GM18870 (cell line): Measurements from ENCODE around the gene STPG4.

Experiments
- ATAC-seq: cut with Tn5 transposase; IDR thresholded peaks from one replicate; pipeline ENCODE4 v1.9.1; 2021; ENCODE audit warnings: moderate library complexity; ENCODE audit not compliant: unreplicated experiment

Gene STPG4

DNA sequence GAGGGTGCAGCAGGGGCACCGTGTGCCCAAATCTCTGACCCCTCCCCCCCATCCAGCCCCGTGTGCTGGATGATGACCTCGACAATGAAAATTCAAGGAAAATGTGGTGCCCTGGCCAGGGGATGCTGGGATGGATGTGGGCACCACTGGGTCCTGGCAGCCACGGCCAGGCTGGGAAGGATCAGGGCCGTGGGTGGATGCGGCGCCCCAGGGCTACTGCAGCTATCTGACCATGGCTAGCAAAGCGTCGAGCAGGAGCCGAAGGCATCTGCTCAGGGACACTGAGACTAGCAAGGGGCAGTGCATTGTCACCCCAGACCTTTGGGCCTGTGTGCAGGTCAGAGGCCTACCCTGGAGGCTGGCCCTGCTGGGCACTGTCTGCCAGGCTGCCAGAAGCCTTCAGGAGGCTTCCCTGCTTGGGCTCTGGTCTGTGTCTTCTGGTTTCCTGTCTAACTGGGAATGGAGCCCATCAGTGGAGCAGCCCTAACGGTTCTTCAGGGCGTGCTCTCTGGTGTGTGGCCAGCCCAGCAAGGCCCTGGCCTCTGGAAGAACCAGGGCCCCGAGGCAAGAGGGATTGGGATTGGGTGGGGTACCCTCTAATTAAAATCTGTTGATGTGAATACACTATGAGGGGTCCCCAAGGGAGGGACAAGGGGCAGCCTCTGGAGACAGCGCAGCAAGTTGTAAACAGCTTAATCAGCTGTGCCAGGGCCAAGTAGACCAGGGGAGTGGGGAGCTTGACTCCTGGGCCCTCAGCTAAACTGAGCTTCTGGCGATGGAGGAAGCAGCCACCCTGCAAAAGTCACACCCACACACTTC, 98.0 kb downstream of the STPG4 start:
- no peak for ATAC-seq

DNA sequence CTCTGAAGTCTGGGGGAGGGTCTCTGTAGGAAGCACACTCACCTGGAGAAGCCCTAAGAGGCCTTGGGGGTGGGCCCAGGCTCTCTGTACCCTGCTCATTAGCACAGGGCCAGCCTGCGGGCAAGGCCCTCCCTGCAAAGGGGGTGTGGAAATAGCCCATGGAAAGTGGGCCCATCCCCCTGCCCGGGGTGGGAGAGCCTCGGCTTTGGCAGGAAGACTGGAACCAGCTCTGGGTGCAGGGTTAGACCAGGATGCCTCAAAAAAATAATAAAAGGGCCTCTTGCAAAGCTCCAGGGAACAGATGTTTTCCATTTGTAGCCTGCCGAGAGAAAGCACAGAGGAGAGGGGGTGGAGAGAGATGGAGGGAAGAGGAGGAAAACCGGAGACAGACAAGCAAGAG, 98.7 kb downstream of the STPG4 start:
- no peak for ATAC-seq

DNA sequence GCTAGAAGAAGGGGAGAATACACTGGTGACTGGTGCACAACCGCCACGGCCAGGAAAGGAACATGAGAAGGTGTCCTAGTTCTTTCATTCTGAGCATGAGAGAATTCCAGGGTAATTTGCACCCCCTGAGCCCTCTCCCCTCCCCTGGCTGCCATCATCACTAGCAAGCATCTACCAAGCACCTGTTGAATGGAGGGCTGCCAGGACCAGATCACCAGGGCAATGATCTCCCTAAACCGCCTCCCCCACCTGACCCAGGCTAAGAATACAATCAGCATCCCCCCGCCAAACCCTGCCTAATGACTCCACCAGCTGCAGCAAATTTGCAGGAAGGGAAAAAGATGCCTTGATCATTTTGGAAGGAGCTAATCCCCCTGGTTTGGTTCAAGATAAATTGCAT, 100.2 kb downstream of the STPG4 start:
- ATAC-seq = no peak

DNA sequence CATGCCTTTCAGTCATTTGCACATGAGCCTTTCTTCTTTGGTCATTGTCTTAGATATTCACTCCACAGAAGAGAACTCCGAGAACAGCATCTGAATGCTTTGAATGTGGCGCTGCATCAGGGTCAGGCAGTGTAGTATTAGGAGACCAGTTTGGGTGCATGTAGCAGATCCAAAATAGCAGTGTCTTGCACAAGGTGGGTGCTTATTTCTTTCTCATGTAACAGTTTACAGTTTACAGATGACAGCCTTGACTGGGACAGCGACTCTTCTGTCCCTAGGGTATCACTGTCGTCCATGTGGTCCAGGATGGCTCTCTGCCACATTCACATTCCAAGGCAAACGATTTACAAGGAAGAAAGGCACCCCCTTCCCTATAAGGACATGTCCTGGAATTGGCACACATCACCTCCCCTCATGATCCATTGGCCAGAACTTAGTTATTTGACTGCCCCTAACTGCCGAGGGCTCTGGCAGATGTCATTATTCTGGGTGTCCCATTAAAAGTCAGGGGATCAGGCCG, 101.0 kb downstream of the STPG4 start:
- no peak for ATAC-seq

DNA sequence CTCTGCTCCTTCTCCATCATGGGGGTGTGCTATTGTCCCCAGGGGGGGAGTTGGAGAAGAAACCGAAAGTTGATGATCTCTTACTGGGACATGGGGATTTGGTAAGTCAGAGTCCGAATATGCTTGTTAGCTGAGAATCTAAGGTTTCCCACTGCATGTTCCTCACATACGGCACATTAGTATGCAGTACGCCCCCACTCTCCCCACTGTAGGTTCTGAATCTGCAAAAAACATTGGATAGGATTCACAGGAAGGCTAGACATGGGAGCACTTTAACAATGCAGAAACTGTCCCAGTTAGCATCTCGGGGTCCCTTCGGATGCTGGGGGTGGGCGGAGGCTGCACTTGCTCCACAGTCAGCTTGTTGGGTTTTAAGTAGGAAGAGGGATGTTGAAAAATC, 102.3 kb downstream of the STPG4 start:
- ATAC-seq = no peak

DNA sequence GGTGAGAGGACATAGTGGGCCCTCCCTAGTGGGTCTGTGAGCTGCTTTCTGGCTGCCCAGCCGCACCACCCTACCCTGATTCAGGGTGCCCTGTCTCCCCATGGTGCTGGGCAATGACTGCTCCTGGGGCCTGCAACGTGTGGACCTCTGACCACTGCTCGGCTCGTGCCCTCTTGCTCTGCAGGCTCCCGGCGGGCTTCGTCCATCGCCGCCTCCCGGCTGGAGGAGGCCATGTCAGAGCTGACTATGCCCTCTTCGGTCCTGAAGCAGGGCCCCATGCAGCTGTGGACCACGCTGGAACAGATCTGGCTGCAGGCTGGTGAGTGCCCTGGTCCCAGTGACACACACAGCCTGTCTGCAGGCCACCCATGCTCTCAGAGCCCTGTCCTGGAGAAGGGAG, 103.5 kb downstream of the STPG4 start:
- ATAC-seq = no peak

DNA sequence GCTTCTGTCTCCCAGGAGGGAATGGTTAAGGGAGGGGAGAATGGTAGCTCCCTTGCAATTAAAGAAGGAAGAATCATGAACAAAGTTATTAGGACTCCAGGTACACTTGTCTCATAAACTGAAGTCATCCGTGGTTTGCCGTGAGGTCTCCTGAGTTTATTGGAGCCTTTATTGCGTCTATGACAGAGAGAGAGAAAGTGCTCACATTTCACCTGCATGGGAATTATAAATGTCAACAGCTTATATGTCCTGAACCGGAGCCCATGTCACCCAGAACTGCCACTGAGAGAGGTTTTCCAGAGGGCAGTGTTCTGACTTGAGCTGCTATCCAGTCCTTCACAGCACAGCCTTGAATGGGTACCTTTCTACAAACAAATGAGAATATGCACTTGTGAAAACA, 104.3 kb downstream of the STPG4 start:
- no peak for ATAC-seq

DNA sequence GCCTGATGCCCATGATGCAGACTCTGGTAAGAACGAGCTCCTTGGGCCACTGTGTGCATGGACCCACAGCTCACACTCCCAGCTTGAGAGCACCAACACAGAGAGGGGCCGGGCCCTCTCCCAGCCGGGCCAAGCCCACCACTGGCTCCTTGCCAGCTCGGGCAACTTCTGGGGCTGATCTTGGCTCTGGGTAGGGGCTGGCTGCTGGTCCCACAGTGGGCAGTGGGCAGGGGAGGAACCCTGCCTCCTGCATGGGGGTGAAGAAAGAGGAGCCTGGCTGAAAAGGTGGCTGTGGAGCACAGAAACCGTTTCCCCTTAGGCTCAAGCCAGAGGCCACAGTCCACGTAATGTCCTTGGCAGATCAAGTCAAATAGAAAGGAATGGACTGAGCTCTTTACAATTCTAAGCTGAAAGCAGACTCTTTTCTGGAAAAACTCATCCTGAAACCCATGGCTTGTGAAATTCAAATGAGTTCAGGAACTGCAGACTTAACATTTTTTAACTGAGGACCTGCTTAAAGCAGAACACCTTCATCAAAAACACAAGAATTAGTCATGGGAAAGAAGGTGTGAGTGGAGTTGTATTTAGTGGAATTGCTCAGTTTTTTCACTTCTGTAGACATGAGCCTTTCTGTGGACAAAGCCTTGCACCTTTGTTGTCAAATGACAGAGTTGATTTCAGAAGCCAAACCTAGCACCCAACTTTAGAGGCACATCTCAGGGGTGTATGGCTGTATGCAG, 104.9 kb downstream of the STPG4 start:
- no peak for ATAC-seq

DNA sequence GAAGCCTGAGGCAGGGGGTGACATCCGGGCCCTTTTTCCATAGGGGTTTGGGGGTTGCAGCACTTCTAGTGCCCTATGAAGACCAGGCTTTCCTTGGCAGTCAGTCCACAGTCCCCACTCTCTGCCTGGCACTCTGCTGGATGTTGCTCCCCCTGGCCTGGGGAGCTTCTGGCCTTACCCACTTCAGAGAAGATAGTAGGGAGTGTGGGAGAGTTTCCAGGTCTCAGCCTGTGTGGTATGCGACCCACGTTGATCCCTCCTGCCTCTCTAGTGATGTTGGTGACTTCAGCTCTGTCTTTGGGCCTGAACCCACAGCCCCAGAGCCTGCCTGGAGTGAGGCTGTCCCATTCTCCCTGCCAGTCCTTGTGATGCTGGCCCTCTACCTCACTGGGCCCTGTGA, 105.6 kb downstream of the STPG4 start:
- ATAC-seq = no peak

DNA sequence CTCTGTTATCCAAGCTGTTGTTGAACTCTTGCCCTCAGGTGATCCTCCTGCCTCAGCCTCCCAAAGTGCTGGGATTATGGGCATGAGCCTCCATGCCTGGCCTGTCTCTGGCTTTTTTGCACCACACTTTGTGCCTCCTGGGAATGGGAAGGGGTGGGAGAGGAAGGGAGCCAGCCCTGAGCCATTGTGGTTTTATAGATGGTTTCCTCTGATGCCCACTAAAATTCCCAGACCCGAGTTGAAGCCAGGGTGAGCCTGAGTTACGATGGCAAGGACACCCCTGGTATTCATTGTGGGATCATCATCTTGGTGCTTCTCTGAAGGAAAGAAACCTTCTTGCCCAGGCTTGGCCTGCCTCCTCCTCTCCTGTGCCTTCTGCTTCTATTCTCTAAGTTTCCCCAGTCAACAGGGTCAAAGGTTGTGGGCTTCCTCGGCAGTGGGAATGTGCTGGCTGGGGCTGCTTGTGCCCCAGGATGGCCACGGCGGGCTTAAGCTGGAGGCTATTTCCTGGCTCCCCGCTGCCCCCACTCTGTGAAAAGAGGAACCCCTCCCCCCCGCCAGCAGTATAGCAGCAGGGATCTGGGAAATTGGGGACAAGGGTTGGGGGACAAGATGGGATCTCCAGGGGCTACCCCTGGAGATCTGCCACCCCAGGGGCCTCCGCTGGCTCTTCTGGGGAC, 106.2 kb downstream of the STPG4 start:
- ATAC-seq = no peak

DNA sequence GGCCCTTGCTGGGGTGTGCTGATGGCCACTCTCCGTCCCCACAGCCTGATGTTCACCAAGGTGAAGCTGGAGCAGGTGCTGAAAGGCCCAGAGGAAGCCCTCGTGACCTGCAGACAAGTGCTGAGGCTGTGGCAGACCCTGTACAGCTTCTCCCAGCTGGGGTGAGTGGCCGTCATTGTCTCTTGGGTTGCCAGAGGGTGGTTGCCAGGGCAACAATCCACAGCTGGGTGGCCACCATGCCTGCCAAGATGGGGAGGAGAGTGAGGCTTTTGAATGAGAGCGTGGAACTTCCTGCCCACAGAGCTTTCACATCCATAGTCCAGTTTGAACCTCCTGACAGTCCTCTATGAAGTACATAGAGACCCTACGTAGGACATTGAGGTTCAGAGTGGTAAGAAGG, 108.8 kb downstream of the STPG4 start:
- no peak for ATAC-seq

DNA sequence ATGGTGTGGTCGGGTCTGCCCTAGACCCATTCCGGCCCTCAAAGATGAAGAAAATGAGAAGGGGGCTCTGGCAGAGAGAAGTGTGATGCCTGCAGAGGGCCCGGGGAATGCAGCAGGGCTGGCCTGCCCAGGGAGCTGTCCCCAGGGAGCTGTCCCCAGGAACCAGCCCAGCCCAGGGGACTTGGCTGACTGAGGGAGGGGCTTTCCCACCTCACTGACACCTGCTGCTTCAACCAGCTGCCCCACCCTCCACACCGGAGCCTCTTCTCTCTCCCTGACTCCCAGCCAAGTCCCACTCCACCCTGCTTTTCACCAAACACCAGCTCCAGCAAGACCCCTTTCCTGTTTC, 111.2 kb downstream of the STPG4 start:
- ATAC-seq = no peak

DNA sequence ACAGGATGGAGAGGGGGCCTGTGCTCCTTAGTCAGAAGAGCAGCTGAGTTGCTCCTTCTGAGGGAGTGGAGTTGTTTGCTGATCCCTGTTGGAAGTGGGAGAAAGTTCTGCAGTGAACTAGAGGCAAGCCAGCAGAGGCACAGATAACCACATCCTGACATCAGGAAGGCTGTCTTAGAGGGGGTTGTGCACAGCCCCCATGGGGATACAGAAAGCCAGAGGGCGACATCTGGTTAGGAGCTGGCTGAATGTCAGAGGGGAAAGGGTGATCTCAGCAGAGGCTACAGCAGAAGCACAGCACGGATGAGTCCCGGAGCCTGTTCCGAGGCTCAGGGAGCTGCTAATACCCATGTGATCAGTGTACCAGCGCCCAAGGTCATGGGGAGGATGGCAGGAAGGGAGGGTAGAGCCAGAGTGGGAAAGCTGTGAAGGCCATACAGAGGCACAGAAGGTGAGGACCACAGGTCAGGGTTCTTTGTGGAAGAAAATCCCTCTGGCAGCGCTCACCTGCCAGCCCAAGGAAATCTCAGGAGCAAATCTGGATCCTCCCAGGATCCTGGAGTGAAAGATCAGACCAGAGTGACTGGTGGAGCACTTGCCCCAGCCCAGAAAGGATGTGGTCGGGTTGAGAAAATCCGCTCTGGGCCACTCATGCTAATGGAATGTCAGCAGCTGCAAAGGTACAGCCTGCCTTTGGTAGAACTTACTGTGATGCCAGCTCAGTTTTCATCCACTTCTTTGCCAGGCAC, 111.8 kb downstream of the STPG4 start:
- no peak for ATAC-seq

DNA sequence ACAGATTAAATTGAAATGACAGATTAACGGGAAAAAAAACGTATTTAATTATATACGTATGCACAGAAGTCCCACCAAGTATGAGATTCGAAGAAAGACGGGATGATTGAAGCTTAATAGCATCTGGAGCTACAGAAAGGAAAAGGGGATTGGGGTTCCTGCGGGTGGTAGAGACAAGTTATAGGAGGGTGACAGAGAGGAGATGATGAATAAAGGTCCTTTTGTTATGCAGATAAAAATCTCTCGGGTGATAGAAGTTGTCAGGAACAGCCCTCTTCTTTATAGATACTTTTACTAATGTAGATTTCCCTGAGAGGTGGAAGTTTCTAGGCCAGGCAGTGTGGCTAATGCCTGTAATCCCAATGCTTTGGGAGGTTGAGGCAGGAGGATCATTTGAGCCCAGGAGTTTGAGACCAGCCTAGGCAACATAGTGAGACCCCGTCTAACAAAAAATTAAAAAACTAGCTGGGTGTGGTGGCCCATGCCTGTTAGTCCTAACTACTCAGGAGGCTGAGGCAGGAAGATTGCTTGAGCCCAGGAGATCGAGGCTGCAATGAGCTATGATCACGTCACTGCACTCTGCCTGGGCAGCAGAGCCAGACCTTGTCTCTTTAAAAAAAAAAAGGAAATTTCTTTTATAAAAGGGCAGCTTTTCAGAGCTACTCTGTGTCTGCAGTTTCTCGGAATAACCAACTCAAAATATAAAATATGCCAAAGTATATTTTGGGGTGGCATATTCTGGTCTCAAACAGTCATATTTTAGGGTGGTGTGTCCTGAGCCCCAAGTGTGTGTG, 113.0 kb downstream of the STPG4 start:
- no peak for ATAC-seq

DNA sequence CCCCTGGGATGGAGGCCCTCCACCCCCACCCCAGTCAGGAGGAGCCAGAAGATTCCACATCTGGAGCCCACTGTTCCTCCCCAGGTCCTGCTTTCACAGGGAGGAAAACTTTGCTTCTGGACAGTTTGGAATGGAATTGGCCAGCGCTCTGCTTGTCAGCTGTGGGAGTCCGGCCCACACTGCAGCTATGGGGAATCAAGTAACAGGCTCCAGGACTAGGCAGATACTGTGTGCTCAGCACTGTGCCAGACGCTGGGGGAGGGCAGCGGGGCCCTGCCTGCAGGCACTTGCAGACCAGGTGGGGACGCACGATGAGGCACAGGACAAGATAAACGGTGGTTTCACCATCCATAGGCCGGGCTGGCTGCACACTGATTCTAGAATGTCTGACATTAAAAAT, 114.0 kb downstream of the STPG4 start:
- ATAC-seq = no peak

DNA sequence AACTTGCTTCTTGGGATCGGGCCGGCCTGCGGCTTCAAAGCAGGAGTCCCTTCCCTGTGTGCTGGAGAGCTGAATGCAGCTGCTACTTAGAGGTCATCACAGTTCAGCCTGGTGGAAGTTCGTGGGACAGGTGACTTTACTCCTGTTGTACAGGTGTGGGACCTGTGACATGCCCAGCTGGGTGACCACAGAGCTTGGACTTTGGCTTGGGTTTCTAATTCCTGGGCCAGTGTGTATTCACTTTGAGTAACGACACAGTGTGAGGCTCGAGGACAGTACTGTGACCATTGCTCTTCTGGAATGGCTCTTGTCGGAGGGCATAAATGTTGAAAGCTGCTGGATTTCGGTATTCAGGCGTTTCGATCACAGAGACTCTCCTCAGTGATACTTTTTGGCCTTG, 114.5 kb downstream of the STPG4 start:
- no peak for ATAC-seq

DNA sequence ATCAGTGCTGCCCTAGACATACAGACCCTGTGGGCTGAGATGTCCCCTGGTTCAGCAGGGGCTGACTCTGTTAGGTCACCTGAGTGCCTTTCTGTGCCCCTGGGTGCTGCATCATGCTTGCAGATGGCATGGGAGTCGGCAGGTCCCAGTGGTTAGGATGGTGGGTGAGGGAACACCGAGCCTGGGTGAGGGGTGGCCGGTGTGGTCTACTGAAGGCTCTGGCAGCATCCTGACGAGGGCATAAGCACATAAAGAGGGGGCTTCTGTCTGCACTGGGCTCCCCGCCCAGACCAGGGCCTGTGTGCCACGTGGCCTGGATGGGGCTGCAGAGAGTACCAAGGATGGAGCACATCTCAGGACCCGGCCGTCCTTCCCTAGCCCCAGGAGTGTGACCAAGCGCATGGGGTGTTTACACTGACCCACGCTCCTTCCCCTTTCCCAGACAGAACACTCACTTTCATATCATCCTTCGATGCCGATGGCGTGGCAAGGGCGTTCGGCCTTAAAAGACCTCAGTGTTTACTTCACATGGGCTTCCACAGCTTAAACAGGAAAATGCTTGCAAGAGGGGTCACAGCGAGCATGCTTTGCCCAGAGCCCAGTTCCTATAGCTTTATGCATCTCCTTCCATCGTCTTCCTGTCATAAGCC, 115.1 kb downstream of the STPG4 start:
- ATAC-seq = no peak

DNA sequence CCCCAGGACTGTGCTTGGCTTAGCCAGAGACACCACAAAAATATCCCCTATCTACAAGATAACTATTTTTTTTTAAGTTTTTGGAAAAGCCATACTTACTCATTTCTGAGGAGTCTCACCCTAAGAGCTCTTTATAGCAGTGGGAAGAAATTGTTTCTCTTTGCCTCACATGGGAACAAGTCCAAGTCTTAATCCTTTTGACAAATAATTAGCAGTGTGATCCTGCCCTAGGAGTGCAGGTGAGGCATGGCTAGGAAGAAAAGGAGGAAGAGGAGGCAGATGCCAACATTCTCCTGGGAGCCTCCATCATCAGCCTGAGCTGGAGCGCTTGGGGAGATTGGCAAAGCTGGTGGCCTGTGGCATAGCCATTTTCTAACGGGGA, 115.6 kb downstream of the STPG4 start:
- ATAC-seq = peak; percentile 8

DNA sequence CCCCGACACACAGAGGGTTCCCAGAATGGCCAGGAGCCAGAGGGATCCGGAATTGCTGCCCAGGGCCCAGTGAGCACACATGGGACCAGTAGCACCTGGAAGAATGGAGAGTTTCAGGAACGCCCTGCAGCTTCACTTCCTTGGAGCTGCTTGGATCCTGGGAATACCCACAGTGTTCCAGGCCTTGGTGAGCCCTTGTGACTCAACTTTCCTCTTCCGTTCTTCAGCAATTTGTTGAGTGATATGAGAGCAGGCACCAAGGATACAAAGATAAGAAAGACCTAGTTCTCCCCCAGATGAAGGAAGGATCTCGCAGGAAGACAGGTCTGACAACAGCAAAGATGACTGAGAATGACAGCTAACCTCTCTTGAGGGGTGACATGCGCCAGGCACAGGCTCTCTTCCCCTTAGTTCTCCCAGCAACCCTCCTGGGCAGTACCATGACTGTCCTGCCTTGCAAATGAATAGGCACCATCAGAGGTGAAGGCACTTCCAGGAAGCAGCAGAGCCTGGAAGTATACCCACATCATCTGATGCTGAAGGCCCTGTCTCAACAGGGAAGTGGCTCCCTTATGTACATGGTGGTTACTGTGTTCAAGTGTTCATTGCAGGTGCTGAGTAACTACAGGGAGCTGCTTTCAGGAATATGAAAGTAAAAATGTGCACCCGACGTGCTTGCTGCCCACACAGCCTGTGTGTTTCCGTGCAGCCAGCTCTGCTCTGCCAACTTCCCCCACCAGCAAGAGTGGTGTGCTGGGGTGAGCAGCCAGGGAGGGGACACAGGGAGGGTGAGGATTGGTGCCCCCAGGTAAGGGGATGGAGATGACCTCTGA, 116.2 kb downstream of the STPG4 start:
- ATAC-seq = peak; percentile 41
